Neural progenitor cell (in vitro differentiated cells): ENCODE results near the gene DHODH. TPM values are rescaled to one million over a fixed set of nuclear protein-coding genes. Genes with fewer than 3 reads are reported as not detected.

Source experiments
- DNase-seq: peaks from one replicate; pipeline ENCODE4 v3.0.0-alpha.2; 2016; ENCODE audit warnings: low spot score
- H2AFZ ChIP-seq: fragments of 200-600 bp; sonication (generic); replicated peaks from 2 replicates; pipeline ENCODE4 v1.6.1; 2016; ENCODE audit warnings: antibody characterized with exemption
- H3F3A ChIP-seq: fragments of 200-600 bp; sonication (generic); 2 replicates; pipeline ENCODE4 v1.6.1; 2016; ENCODE audit warnings: antibody characterized with exemption, low read depth
- H3K27ac ChIP-seq: fragments of 200-600 bp; sonication (generic); 2 replicates; pipeline ENCODE4 v1.5.1; 2016; ENCODE audit warnings: mild to moderate bottlenecking
- H3K27me3 ChIP-seq: fragments of 200-600 bp; sonication (generic); 2 replicates; pipeline ENCODE4 v1.6.1; 2016; ENCODE audit warnings: mild to moderate bottlenecking, moderate library complexity
- H3K36me3 ChIP-seq: fragments of 200-600 bp; sonication (generic); 2 replicates; pipeline ENCODE4 v1.5.1; 2016
- H3K4me1 ChIP-seq: fragments of 200-600 bp; sonication (generic); 2 replicates; pipeline ENCODE4 v1.6.1; 2016; ENCODE audit warnings: mixed run types
- H3K4me2 ChIP-seq: fragments of 200-600 bp; sonication (generic); 2 replicates; pipeline ENCODE4 v1.6.1; 2016
- H3K4me3 ChIP-seq: fragments of 200-600 bp; sonication (generic); 2 replicates; pipeline ENCODE4 v1.5.1; 2016
- H3K79me2 ChIP-seq: fragments of 200-600 bp; sonication (generic); 2 replicates; pipeline ENCODE4 v1.6.1; 2016; ENCODE audit warnings: low read depth
- H3K9ac ChIP-seq: fragments of 200-600 bp; sonication (generic); 2 replicates; pipeline ENCODE4 v1.6.1; 2016
- H3K9me3 ChIP-seq: fragments of 200-600 bp; sonication (generic); 2 replicates; pipeline ENCODE4 v1.5.1; 2016; ENCODE audit warnings: low read depth
- H4K20me1 ChIP-seq: fragments of 200-600 bp; sonication (generic); 2 replicates; pipeline ENCODE4 v1.6.1; 2016; ENCODE audit warnings: low read depth
- H3K27ac Mint-ChIP-seq: 3 replicates; pipeline ENCODE4 v1.8.0; 2021; ENCODE audit warnings: mixed read lengths
- H3K27me3 Mint-ChIP-seq: 2 replicates; pipeline ENCODE4 v1.8.0; 2022; ENCODE audit warnings: low read depth, mild to moderate bottlenecking, inconsistent platforms, moderate library complexity, mixed read lengths; ENCODE audit not compliant: insufficient read depth
- H3K36me3 Mint-ChIP-seq: 3 replicates; pipeline ENCODE4 v1.8.0; 2021; ENCODE audit warnings: mixed read lengths
- H3K4me1 Mint-ChIP-seq: 3 replicates; pipeline ENCODE4 v1.8.0; 2021; ENCODE audit warnings: mixed read lengths
- H3K4me3 Mint-ChIP-seq: 3 replicates; pipeline ENCODE4 v1.8.0; 2021; ENCODE audit warnings: mild to moderate bottlenecking, moderate library complexity, mixed read lengths
- H3K9me3 Mint-ChIP-seq: 3 replicates; pipeline ENCODE4 v1.8.0; 2020; ENCODE audit warnings: mixed read lengths
- EZH2 ChIP-seq: fragments of 200-600 bp; sonication (generic); IDR thresholded peaks from 2 replicates; pipeline ENCODE4 v1.6.1; 2017; ENCODE audit warnings: antibody characterized with exemption, mild to moderate bottlenecking, moderate library complexity
- EZH2phosphoT487 ChIP-seq: fragments of 200-600 bp; sonication (generic); IDR thresholded peaks from 2 replicates; pipeline ENCODE4 v1.6.1; 2017; ENCODE audit warnings: antibody characterized with exemption
- total RNA-seq: library from RNA; depleted of rRNA; stranded (reverse); fragments of >200 nt; gene quantifications from 2 replicates; pipeline ENCODE4 v1.2.3, GENCODE V29; 2015; ENCODE audit warnings: low replicate concordance
- TF ChIP-seq, protein P1 (sequence below): fragments of 200-600 bp; sonication (generic); IDR thresholded peaks from 2 replicates; pipeline ENCODE4 v1.5.1; 2017; ENCODE audit warnings: antibody characterized with exemption, mild to moderate bottlenecking

DHODH gene
- 7.2 and 12.1 TPM in 2 replicates for total RNA-seq

DNA sequence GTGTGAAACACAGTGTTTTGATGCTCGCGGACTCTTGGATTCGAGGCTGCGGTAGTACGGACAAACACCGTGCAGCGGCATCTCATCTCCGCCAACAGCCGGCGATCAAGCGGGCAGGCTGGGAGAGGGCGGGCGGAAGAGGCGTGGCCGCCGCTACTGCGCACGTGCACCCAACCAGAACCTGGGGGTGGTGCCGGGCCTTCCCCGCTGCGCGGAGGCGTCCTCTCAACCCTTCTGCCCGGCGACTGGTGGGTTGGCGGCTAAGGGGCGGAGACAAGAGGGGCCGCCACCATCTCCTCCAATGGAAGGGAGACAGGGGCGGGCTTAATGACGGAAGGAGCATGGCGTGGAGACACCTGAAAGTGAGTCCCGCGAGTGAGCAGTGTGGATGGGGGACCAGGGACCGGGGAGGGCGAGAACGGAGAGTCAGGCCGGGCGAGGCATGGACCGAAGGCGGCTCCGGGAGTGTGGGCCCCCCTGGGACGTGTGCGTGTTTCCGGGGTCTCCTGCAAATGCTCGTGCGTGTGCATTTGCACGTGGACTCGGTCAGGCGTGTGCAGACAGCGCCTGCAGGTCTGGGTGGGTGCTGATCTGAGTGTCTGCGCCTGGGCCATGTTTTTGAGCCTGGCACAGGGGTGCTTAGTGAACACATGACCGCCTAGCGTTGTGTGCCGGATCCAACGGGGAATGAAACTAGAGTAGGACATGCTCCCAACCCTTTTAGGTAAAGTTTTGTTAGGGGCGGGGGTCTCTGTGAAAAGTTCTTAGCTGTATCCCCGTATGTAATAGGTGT is at the start of gene DHODH:
Gene DHODH (plus strand): TSS at position 321 of the 793 bp plus-strand sequence. CDS start 21 bp downstream, at position 342.
- no peak for TF ChIP-seq EZH2phosphoT487
- TF ChIP-seq, protein P1, sequence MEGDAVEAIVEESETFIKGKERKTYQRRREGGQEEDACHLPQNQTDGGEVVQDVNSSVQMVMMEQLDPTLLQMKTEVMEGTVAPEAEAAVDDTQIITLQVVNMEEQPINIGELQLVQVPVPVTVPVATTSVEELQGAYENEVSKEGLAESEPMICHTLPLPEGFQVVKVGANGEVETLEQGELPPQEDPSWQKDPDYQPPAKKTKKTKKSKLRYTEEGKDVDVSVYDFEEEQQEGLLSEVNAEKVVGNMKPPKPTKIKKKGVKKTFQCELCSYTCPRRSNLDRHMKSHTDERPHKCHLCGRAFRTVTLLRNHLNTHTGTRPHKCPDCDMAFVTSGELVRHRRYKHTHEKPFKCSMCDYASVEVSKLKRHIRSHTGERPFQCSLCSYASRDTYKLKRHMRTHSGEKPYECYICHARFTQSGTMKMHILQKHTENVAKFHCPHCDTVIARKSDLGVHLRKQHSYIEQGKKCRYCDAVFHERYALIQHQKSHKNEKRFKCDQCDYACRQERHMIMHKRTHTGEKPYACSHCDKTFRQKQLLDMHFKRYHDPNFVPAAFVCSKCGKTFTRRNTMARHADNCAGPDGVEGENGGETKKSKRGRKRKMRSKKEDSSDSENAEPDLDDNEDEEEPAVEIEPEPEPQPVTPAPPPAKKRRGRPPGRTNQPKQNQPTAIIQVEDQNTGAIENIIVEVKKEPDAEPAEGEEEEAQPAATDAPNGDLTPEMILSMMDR, result no peak
- TF ChIP-seq EZH2, result no peak
- Mint-ChIP-seq H3K4me3 (peak within 1 kb of the TSS; percentile 99), H3K27ac (peak within 1 kb of the TSS; percentile 38), H3K4me1 (peaks cover 4% of the 10 kb centered on the region), H3K27me3 (peaks cover 8% of the 10 kb centered on the region), H3K9me3 (no peaks in the 10 kb centered on the region), H3K36me3 (no peaks in the 10 kb centered on the region)
- no peaks in the 10 kb centered on the region for H4K20me1 ChIP-seq
- H3K27me3 ChIP-seq, result peaks cover 5% of the 10 kb centered on the region
- no peaks in the 10 kb centered on the region for H3K9me3 ChIP-seq
- H3K36me3 ChIP-seq, result no peaks in the 10 kb centered on the region
- peaks cover 3% of the 10 kb centered on the region for H3F3A ChIP-seq
- H3K9ac ChIP-seq, result peak within 1 kb of the TSS; percentile 49
- peak within 1 kb of the TSS; percentile 81 for H3K4me3 ChIP-seq
- H3K4me1 ChIP-seq, result no peaks in the 10 kb centered on the region
- H3K79me2 ChIP-seq, result peaks cover 20% of the 10 kb centered on the region
- peak; percentile 99 for DNase-seq
- peak within 1 kb of the TSS; percentile 81 for H3K4me2 ChIP-seq
- peak within 1 kb of the TSS; percentile 81 for H2AFZ ChIP-seq
- no peak within 1 kb of the TSS for H3K27ac ChIP-seq

DNA sequence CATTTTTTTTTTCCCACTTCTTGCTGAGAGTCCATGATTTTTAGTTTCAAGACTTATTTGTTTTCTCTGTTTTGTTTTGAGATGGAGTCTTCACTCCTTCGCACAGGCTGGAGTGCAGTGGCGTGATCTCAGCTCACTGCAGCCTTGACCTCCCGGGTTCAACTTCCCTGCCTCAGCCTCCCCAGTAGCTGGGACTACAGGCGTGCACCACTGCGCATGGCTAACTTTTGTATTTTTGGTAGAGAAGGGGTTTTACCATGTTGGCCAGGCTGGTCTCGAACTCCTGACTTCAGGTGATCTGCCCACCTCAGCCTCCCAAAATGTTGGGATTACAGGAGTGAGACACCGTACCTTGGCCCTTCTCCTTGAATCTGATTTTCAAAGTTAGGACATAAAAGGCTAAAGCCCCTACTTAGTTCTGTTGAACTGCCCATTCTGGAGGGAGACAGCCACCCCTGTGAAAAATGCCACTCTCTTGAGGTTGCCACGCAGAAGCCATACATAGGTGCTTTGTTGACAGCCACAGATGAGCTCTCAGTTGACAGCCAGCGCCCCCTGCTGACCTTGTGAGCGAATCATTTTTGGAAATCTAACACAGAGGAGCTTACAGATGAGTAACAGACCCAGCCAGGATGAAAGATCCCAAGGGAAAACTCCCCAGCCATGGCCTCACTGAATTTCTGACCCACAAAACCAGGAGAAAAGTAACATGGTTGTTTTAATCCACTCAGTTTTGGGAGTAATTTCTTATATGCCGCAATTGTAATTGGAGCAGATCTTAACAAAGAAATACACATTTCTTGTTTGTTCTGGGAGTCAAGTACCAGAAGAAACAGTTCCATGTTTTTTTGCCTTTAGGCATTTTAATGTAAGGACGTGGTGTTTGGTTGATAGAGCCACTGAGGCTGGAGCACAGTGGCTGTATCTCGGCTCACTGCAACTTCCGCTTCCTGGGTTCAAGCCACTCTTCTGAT is 47.2 kb upstream of the DHODH start:
- Histone ChIP-seq H3K36me3 (no peaks in the 10 kb centered on the region), H3K4me2 (no peak overlapping the region), H3K27me3 (no peaks in the 10 kb centered on the region), H3K27ac (no peak overlapping the region), H3K4me1 (no peaks in the 10 kb centered on the region), H3K9ac (no peak overlapping the region), H3F3A (no peaks in the 10 kb centered on the region), H3K9me3 (no peaks in the 10 kb centered on the region), H2AFZ (peak overlapping the region; percentile 41), H4K20me1 (no peaks in the 10 kb centered on the region), H3K4me3 (no peak overlapping the region), H3K79me2 (no peaks in the 10 kb centered on the region)
- Mint-ChIP-seq H3K4me1 (no peaks in the 10 kb centered on the region), H3K27me3 (no peaks in the 10 kb centered on the region), H3K27ac (peak overlapping the region; percentile 39), H3K4me3 (no peak overlapping the region), H3K9me3 (no peaks in the 10 kb centered on the region), H3K36me3 (no peaks in the 10 kb centered on the region)
- DNase-seq, result peak; percentile 88
- no peak for TF ChIP-seq EZH2
- TF ChIP-seq, protein P1, result peak; percentile 87

DNA sequence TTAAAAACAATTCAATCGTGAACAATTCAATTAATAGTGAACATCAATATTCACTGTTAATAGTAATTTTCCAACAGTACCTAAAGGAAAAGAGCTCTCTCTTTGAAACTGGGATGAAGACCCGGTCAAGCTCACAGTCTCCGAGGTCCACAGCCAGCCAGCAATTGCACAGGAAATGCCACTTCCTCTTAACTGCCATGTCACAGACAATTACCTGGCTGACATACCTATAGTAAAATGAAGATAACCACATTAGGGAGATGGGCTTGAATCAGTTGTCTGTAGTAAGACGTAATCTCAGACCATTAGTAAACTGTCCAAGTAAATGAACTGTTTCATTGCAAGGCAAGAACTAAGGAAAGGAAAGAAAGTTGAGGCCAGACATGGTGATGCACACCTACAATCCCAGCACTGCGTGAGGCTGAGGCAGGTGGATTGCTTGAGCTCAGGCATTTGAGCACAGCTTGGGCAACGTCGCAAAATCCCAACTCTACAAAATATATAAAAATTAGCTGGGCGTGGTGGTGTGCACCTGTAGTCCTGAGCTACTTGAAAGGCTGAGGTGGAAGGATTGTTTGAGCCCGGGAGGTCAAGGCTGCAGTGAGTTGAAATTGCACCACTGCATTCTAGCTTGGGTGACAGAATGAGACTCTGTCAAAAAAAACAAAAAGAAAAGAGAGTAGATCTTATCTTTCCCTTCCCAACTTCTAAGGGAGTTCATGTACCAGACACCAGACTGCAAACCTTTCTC is 45.2 kb upstream of the DHODH start:
- Histone ChIP-seq H3F3A (no peaks in the 10 kb centered on the region), H3K27ac (no peak overlapping the region), H3K9ac (no peak overlapping the region), H3K4me3 (no peak overlapping the region), H3K27me3 (no peaks in the 10 kb centered on the region), H3K4me2 (no peak overlapping the region), H2AFZ (no peak overlapping the region), H4K20me1 (no peaks in the 10 kb centered on the region), H3K9me3 (no peaks in the 10 kb centered on the region), H3K36me3 (no peaks in the 10 kb centered on the region), H3K79me2 (no peaks in the 10 kb centered on the region), H3K4me1 (no peaks in the 10 kb centered on the region)
- peaks cover 2% of the 10 kb centered on the region for H3K27me3 Mint-ChIP-seq
- H3K27ac Mint-ChIP-seq, result no peak overlapping the region
- H3K4me3 Mint-ChIP-seq, result no peak overlapping the region
- no peak for DNase-seq
- no peaks in the 10 kb centered on the region for H3K4me1 Mint-ChIP-seq
- H3K36me3 Mint-ChIP-seq, result no peaks in the 10 kb centered on the region
- no peaks in the 10 kb centered on the region for H3K9me3 Mint-ChIP-seq
- TF ChIP-seq, protein P1, result no peak
- TF ChIP-seq EZH2phosphoT487, result no peak
- TF ChIP-seq EZH2, result no peak
